K562 (cell line): Measurements from ENCODE around the gene SLC25A21. TPM values are rescaled to one million over a fixed set of nuclear protein-coding genes. Genes with fewer than 3 reads are reported as not detected.

Experiments
- ATAC-seq: fragments of 200-7000 bp; cut with Tn5 transposase; 3 replicates; pipeline ENCODE4 v1.9.1; 2020; ENCODE audit warnings: moderate library complexity
- BruUV-seq: library from RNA; stranded (reverse); fragments of 400-500 nt; replicated peaks from 2 replicates; lab custom pipeline; 2021; lab: Mats Ljungman, UMichigan
- CTCF ChIA-PET: fragments of 300-600 bp; formaldehyde crosslinking; extraction: SDS; loops from one replicate; lab custom pipeline; 2021; ENCODE audit warnings: low intra/inter-chr PET ratio; lab: Yijun Ruan, JAX
- POLR2A ChIA-PET: fragments of 300-600, 350-650 bp; sonication (Branson Sonifier 250); formaldehyde crosslinking; extraction: SDS; loops from one replicate; lab custom pipeline; 2021; ENCODE audit warnings: antibody characterized with exemption, inconsistent platforms; lab: Yijun Ruan, JAX
- DNase-seq, 4 experiments: peaks; one replicate each; pipeline versions ENCODE4 v3.0.0 to v3.0.0-alpha.2; 2011 to 2018; ENCODE audit warnings: low spot score in 3 of 4, mixed read lengths in 3 of 4; ENCODE audit errors: extremely low read depth in 1 of 4
- FAIRE-seq: peaks from 2 replicates; lab custom pipeline; 2011; peaks lifted over from hg19 to GRCh38; lab: Jason Lieb, UNC
- H2AFZ ChIP-seq: 2 replicates; pipeline ENCODE4 v1.6.0; 2011; ENCODE audit warnings: low read depth, low read length, control low read depth, inconsistent platforms
- H3K27ac ChIP-seq: fragments of 200-600 bp; 3 replicates; pipeline ENCODE4 v1.8.0; 2011; ENCODE audit warnings: low read depth, mild to moderate bottlenecking, control low read depth, inconsistent platforms, low read length, moderate library complexity, mixed read lengths; ENCODE audit errors: extremely low read depth
- H3K27me3 ChIP-seq, 2 experiments: fragments of 300-600 bp in 1 of 2; 2 replicates in 1 of 2; 3 replicates in 1 of 2; pipeline versions ENCODE4 v1.6.0 to v1.8.0; 2011; ENCODE audit warnings: inconsistent platforms in 2 of 2, low read length in 2 of 2, mild to moderate bottlenecking in 1 of 2, mixed read lengths in 1 of 2, moderate library complexity in 1 of 2; ENCODE audit not compliant: control insufficient read depth in 2 of 2, insufficient read depth in 2 of 2
- H3K36me3 ChIP-seq: fragments of 300-600 bp; 3 replicates; pipeline ENCODE4 v1.8.0; 2011; ENCODE audit warnings: mild to moderate bottlenecking, low read length, inconsistent platforms; ENCODE audit not compliant: control insufficient read depth, insufficient read depth
- H3K4me1 ChIP-seq, 2 experiments: fragments of 200-600 bp in 1 of 2; replicated peaks in 1 of 2; 2 replicates in 1 of 2; 3 replicates in 1 of 2; pipeline versions ENCODE4 v1.5.1 to v1.8.0; 2011; ENCODE audit warnings: inconsistent platforms in 2 of 2, low read length in 2 of 2, mild to moderate bottlenecking in 1 of 2, mixed read lengths in 1 of 2, moderate library complexity in 1 of 2; ENCODE audit not compliant: control insufficient read depth in 2 of 2, insufficient read depth in 2 of 2
- H3K4me2 ChIP-seq: 2 replicates; pipeline ENCODE4 v1.6.1; 2011; ENCODE audit warnings: low read length, control low read depth, inconsistent platforms, mixed read lengths; ENCODE audit not compliant: insufficient read depth
- H3K4me3 ChIP-seq: fragments of 200-600 bp; sonication (generic), shearing (Covaris generic); 2 replicates; pipeline ENCODE4 v1.5.1; 2016; ENCODE audit warnings: control low read depth, inconsistent platforms
- H3K79me2 ChIP-seq: fragments of 200-600 bp; 3 replicates; pipeline ENCODE4 v1.8.0; 2011; ENCODE audit warnings: low read length, inconsistent platforms; ENCODE audit not compliant: control insufficient read depth, insufficient read depth
- H3K9ac ChIP-seq, 2 experiments: 2 replicates each; pipeline versions ENCODE4 v1.6.0 to v1.6.1; 2011; ENCODE audit warnings: low read depth in 2 of 2, low read length in 2 of 2, control low read depth in 1 of 2, inconsistent platforms in 1 of 2, mild to moderate bottlenecking in 1 of 2, mixed read lengths in 1 of 2; ENCODE audit not compliant: insufficient read depth in 1 of 2
- H3K9me1 ChIP-seq: one replicate; pipeline ENCODE4 v1.6.0; 2011; ENCODE audit warnings: inconsistent platforms, mild to moderate bottlenecking, low read length, moderate library complexity; ENCODE audit not compliant: control insufficient read depth, insufficient read depth
- H3K9me3 ChIP-seq: replicated peaks from 2 replicates; pipeline ENCODE4 v1.5.1; 2011; ENCODE audit warnings: low read depth, low read length, inconsistent platforms; ENCODE audit not compliant: control insufficient read depth, insufficient read depth
- H4K20me1 ChIP-seq: replicated peaks from 2 replicates; pipeline ENCODE4 v1.6.1; 2011; ENCODE audit warnings: low read length, inconsistent platforms, mixed read lengths; ENCODE audit not compliant: control insufficient read depth, insufficient read depth
- ATF4 ChIP-seq: fragments of 450-650 bp; formaldehyde crosslinking; IDR thresholded peaks from 2 replicates; pipeline ENCODE4 v1.4.0; 2022; ENCODE audit warnings: mild to moderate bottlenecking, moderate library complexity
- C11orf30 ChIP-seq: fragments of 450-650 bp; IDR thresholded peaks from 2 replicates; pipeline ENCODE4 v1.6.1; 2016; ENCODE audit warnings: low read depth, mild to moderate bottlenecking
- ERF ChIP-seq: fragments of 450-650 bp; formaldehyde crosslinking; IDR thresholded peaks from 2 replicates; pipeline ENCODE4 v1.4.0; 2020; ENCODE audit warnings: mild to moderate bottlenecking, mixed read lengths
- FOXA3 ChIP-seq, 2 experiments: fragments of 450-650 bp in 1 of 2; sonication (generic) in 1 of 2; formaldehyde crosslinking; IDR thresholded peaks in 1 of 2; conservative IDR thresholded peaks in 1 of 2; 2 replicates each; pipeline versions ENCODE4 v1.4.0 to v1.8.0; 2020 to 2022; ENCODE audit warnings: mild to moderate bottlenecking in 2 of 2, missing genetic modification reagents in 1 of 2
- HDAC3 ChIP-seq: fragments of 450-650 bp; IDR thresholded peaks from 2 replicates; pipeline ENCODE4 v1.6.1; 2018; ENCODE audit warnings: borderline replicate concordance, mild to moderate bottlenecking, moderate library complexity; ENCODE audit not compliant: partially characterized antibody
- HSF4 ChIP-seq: fragments of 250-450 bp; sonication (Bioruptor Pico); IDR thresholded peaks from 2 replicates; pipeline ENCODE4 v2.1.2; 2022; ENCODE audit warnings: mild to moderate bottlenecking, moderate library complexity, borderline replicate concordance
- ILK ChIP-seq: fragments of 450-650 bp; IDR thresholded peaks from 2 replicates; pipeline ENCODE4 v1.6.1; 2016; ENCODE audit warnings: missing genetic modification characterization, low read depth, mild to moderate bottlenecking, missing compliant biosample characterization, moderate library complexity, borderline replicate concordance
- MEIS2 ChIP-seq: fragments of 450-650 bp; IDR thresholded peaks from 2 replicates; pipeline ENCODE4 v1.6.1; 2014; ENCODE audit warnings: mild to moderate bottlenecking; ENCODE audit not compliant: partially characterized antibody
- MITF ChIP-seq: IDR thresholded peaks from 2 replicates; pipeline ENCODE4 v1.6.1; 2014; ENCODE audit warnings: antibody characterized with exemption
- NFE2 ChIP-seq: IDR thresholded peaks from 2 replicates; pipeline ENCODE4 v1.6.1; 2014; ENCODE audit warnings: antibody characterized with exemption, low read depth
- PRPF4 ChIP-seq: fragments of 200-400 bp; formaldehyde crosslinking; IDR thresholded peaks from one replicate; pipeline ENCODE4 v1.6.1; 2017; ENCODE audit warnings: low read length, low read depth, mild to moderate bottlenecking; ENCODE audit not compliant: insufficient read depth, poor library complexity, severe bottlenecking
- RNF219 ChIP-seq: fragments of 250-450 bp; sonication (Bioruptor Pico); IDR thresholded peaks from 2 replicates; pipeline ENCODE4 v1.5.0; 2022; ENCODE audit warnings: mild to moderate bottlenecking
- USF2 ChIP-seq: sonication (generic); formaldehyde crosslinking; IDR thresholded peaks from 2 replicates; pipeline ENCODE4 v1.5.0; 2020; ENCODE audit warnings: missing genetic modification reagents
- ZNF146 ChIP-seq: IDR thresholded peaks from one replicate; pipeline ENCODE4 v1.6.1; 2018; ENCODE audit warnings: missing compliant biosample characterization; ENCODE audit not compliant: unreplicated experiment
- ZNF395 ChIP-seq: fragments of 200-800 bp; sonication (Bioruptor generic); IDR thresholded peaks from 2 replicates; pipeline ENCODE4 v1.6.1; 2017; ENCODE audit warnings: missing genetic modification characterization, missing compliant biosample characterization
- ZNF830 ChIP-seq: fragments of 250-450 bp; sonication (Bioruptor Pico); IDR thresholded peaks from 2 replicates; pipeline ENCODE4 v1.5.0; 2021; ENCODE audit warnings: mild to moderate bottlenecking
- WGBS: fragments of 100-300 bp; shearing (Covaris generic); methylation state at CpG from one replicate; pipeline ENCODE4 v1.1.6; 2016; ENCODE audit warnings: low coverage, mixed read lengths; ENCODE audit not compliant: insufficient coverage; ENCODE audit errors: missing lambda C conversion rate; 5-methylcytosine and 5-hydroxymethylcytosine counted together
- in situ Hi-C: fragments of 300-500 bp; cut with MboI; formaldehyde crosslinking; loops from 4 replicates; pipeline ENCODE4 v1.15.0; 2018; ENCODE audit warnings: inconsistent platforms, mixed read lengths
- intact Hi-C: fragments of 100-400 bp; cut with micrococcal nuclease; formaldehyde crosslinking; loops from 2 replicates; pipeline ENCODE4 v1.14.2; 2022
- polyA plus RNA-seq, 8 experiments: library from polyadenylated mRNA; depleted of rRNA in 4 of 8; stranded (reverse) in 5 of 8; unstranded in 3 of 8; fragments of >200 nt; fragmentation: Nextera tagmentation in 2 of 8; fragmentation: Illumina TruSeq in 1 of 8; extraction: Ambion mirVana in 2 of 8; extraction: Trizol in 1 of 8; gene quantifications; 2 replicates each; pipeline versions ENCODE4 v1.2.1 to v1.2.3, GENCODE V29; 2011 to 2014; ENCODE audit warnings: inconsistent platforms in 1 of 8, missing spikeins in 1 of 8
- total RNA-seq, 7 experiments: library from RNA; depleted of rRNA in 6 of 7; stranded (reverse); fragments of >200 nt in 6 of 7; fragmentation: Illumina TruSeq in 2 of 7; extraction: Trizol in 2 of 7; gene quantifications; 2 replicates each; pipeline versions ENCODE4 v1.2.1 to v1.2.3, GENCODE V29; 2011 to 2021; ENCODE audit warnings: low replicate concordance in 1 of 7

The SLC25A21 gene
- total and polyA plus RNA-seq, 9 of the 15 experiments (the other 6 are each of a cell fraction or from before 2014, with no cell fraction given): 15.2 to 46.7 (median 28.7) TPM

GRCh38 chr14:36824854-36825253, 347.6 kb downstream of the SLC25A21 start:
- ATAC-seq: no peak
- POLR2A ChIA-PET: no interaction called here
- Histone ChIP-seq H4K20me1 (no peaks in the 10 kb centered on the region; the same call in 1 of the 2 replicates), H3K9me3 (no peaks in the 10 kb centered on the region), H3K27me3 (no peaks in the 10 kb centered on the region), H3K4me1 (peaks cover 0 to 8% of the 10 kb centered on the region in 2 experiments; a peak in 2 of 5 replicates), H3K4me3 (no peak overlapping the region), H3K9ac (no peak overlapping the region), H3K4me2 (no peak overlapping the region), H3K27ac (no peak overlapping the region), H2AFZ (no peak overlapping the region), H3K36me3 (no peaks in the 10 kb centered on the region), H3K9me1 (no peaks in the 10 kb centered on the region), H3K79me2 (no peaks in the 10 kb centered on the region)
- CTCF ChIA-PET: no interaction called here
- in situ Hi-C loops: no loop called here
- intact Hi-C loops: no loop called here
- WGBS: 80% methylated on average over 4 of the region's 4 CpGs
- DNase-seq: no peak
- no TSS peak for BruUV-seq
- FAIRE-seq: no peak
- TF ChIP-seq C11orf30 (no peak), NFE2 (no peak), ZNF830 (CRISPR knock-in tag) (no peak), MEIS2 (no peak), ZNF395 (CRISPR knock-in tag) (no peak), FOXA3 (CRISPR knock-in tag; conservative IDR thresholded peaks at IDR 0.05 in 1 of 2, IDR thresholded peaks at IDR 0.05 in 1 of 2) (no peak), ATF4 (CRISPR knock-in tag) (no peak), MITF (no peak), PRPF4 (no peak), ERF (CRISPR knock-in tag) (no peak), HDAC3 (no peak), ILK (tag) (no peak), USF2 (CRISPR knock-in tag) (no peak), ZNF146 (CRISPR knock-in tag) (no peak), HSF4 (CRISPR knock-in tag) (no peak), RNF219 (no peak)
